Measurements from ENCODE around the gene KPNB1. TPM values are rescaled to one million over a fixed set of nuclear protein-coding genes. Genes with fewer than 3 reads are reported as not detected.

The KPNB1 gene
- total and polyA plus RNA-seq, 2 of the 8 experiments (the other 6 are each of a cell fraction or from before 2014, with no cell fraction given), result 171 to 625 TPM

GRCh38 chr17:47675380-47676198, 25.9 kb downstream of the KPNB1 start:
- H4K8ac ChIP-seq (ENCODE audit: extremely low read depth, insufficient read depth, low read length), result no peak overlapping the region
- no peaks in the 10 kb centered on the region for H3K9me3 ChIP-seq (ENCODE audit: insufficient read depth in 2 of 2, low read depth in 1 of 2, low read length in 1 of 2)
- 0 out of 4 replicates have a peak, but pooled peaks cover 0 to 8% of the 10 kb centered on the region in 2 experiments for H3K79me2 ChIP-seq (ENCODE audit: control insufficient read depth in 1 of 2, insufficient read depth in 2 of 2, low read length in 2 of 2)
- no peak overlapping the region for H3K23ac ChIP-seq (ENCODE audit: insufficient read length)
- H3K18ac ChIP-seq (ENCODE audit: extremely low read depth, low read length), result no peak overlapping the region
- TF ChIP-seq GTF2F1 (IDR thresholded peaks at IDR 0.05; ENCODE audit: borderline replicate concordance, low read depth, low read length) (no peak), RAD21 (IDR thresholded peaks at IDR 0.05 in 1 of 2, conservative IDR thresholded peaks at IDR 0.05 in 1 of 2; ENCODE audit: low read depth in 2 of 2, low read length in 2 of 2) (no peak), POLR2A (IDR thresholded peaks at IDR 0.05; ENCODE audit: control extremely low read depth in 1 of 2, low read depth in 2 of 2, low read length in 2 of 2) (peak in 1 of 2 experiments; percentile 10; a peak in 2 of 3 replicates), TBP (IDR thresholded peaks at IDR 0.05; ENCODE audit: low read depth, low read length) (no peak), FOSL1 (IDR thresholded peaks at IDR 0.05; ENCODE audit: insufficient read depth, low read depth, low read length) (no peak)
- H3K4me1 ChIP-seq (replicated peaks in 1 of 4; ENCODE audit: control insufficient read depth in 3 of 4, insufficient read depth in 4 of 4, low read length in 3 of 4), result no peaks in the 10 kb centered on the region
- no peaks in the 10 kb centered on the region; a peak in 1 of 7 replicates for H3K27me3 ChIP-seq (replicated peaks in 1 of 4; ENCODE audit: control insufficient read depth in 3 of 4, extremely low read depth in 1 of 4, insufficient read depth in 3 of 4, low read length in 3 of 4)
- H4K5ac ChIP-seq (ENCODE audit: insufficient read length, low read depth, low read length), result no peak overlapping the region
- peaks cover 77 to 99% (median 95%) of the 10 kb centered on the region in 4 experiments for H3K36me3 ChIP-seq (ENCODE audit: control insufficient read depth in 2 of 4, insufficient read depth in 4 of 4, low read length in 3 of 4)
- no peaks in the 10 kb centered on the region; the same call in none of the 2 replicates for H3K79me1 ChIP-seq (ENCODE audit: low read depth, low read length)
- no peak overlapping the region for H3K9ac ChIP-seq (replicated peaks in 1 of 4; ENCODE audit: extremely low read depth in 1 of 4, low read depth in 3 of 4, low read length in 3 of 4)
- no peak overlapping the region for H2AFZ ChIP-seq (ENCODE audit: low read length)
- no peak overlapping the region for H3K14ac ChIP-seq (ENCODE audit: insufficient read length)
- no peak overlapping the region for H4K91ac ChIP-seq (replicated peaks; ENCODE audit: insufficient read length, low read length)
- no peak overlapping the region for H2BK15ac ChIP-seq (ENCODE audit: low read length)
- peaks cover 3 to 17% of the 10 kb centered on the region in 2 experiments for H4K20me1 ChIP-seq (replicated peaks in 1 of 2; ENCODE audit: control insufficient read depth in 1 of 2, insufficient read depth in 2 of 2, low read length in 2 of 2)
- H3K27ac ChIP-seq (ENCODE audit: low read depth, low read length), result no peak overlapping the region
- no peak overlapping the region for H2BK12ac ChIP-seq (ENCODE audit: low read depth, low read length)
- no peak overlapping the region for H2BK20ac ChIP-seq (ENCODE audit: low read length)
- no peak overlapping the region for H3K4me2 ChIP-seq (ENCODE audit: insufficient read depth in 1 of 2, low read depth in 2 of 2, low read length in 2 of 2)
- no peak overlapping the region for H2AK5ac ChIP-seq (ENCODE audit: low read depth, low read length)
- H3K4ac ChIP-seq (replicated peaks; ENCODE audit: insufficient read length, low read depth, low read length), result no peak overlapping the region
- H2BK120ac ChIP-seq (replicated peaks; ENCODE audit: low read depth, low read length), result no peak overlapping the region
- FAIRE-seq (no peak), DNase-seq (ENCODE audit: low read depth in 1 of 2, low spot score in 2 of 2) (no peak)
- no peak overlapping the region for H3K56ac ChIP-seq (replicated peaks; ENCODE audit: insufficient read length, low read depth, low read length)
- POLR2A ChIA-PET (ENCODE audit: partially characterized antibody), result interaction anchor here (2.0 to 46.3 kb wide), 3 partner anchors 6 to 67 kb away, joined by 8 to 1575 read pairs (median 1575); partner anchors contain the start of genes KPNB1 and TBKBP1
- H3K4me3 ChIP-seq (ENCODE audit: extremely low read depth in 1 of 4, insufficient read depth in 2 of 4, low read depth in 3 of 4, low read length in 4 of 4), result no peak overlapping the region
- no peak overlapping the region for H2BK5ac ChIP-seq (ENCODE audit: low read depth, low read length)
- no peaks in the 10 kb centered on the region for H3K23me2 ChIP-seq (ENCODE audit: low read depth, low read length)
- 83% methylated on average over 2 of the region's 2 CpGs; no CpG with 5 or more reads in 1 of the 2 experiments for WGBS, 2 experiments (ENCODE audit: extremely low coverage in 1 of 2, insufficient coverage in 1 of 2, insufficient read length in 1 of 2, insufficient replicate concordance in 2 of 2, low coverage in 1 of 2, low lambda C conversion rate in 2 of 2, missing lambda C conversion rate in 1 of 2)
- CTCF ChIA-PET (ENCODE audit: partially characterized antibody), result interaction anchor here (1.4 to 10.3 kb wide), 2 partner anchors 11 to 17 kb away, joined by 3 to 107 read pairs; no protein-coding TSS in a partner anchor
